Activated naive CD4-positive, alpha-beta T cell treated with anti-CD3 and anti-CD28 coated beads, Interleukin-2, amount 10 ng/mL, durations not matched to agents 7 days and 5 days (primary cell): ENCODE data around the gene BFAR.

Experiments used
- CTCF ChIA-PET: fragments of 350-600 bp; sonication (Branson Sonifier 250); formaldehyde crosslinking; loops from one replicate; lab custom pipeline; 2021; ENCODE audit warnings: antibody characterized with exemption; lab: Charles Lee
- DNase-seq: peaks from one replicate; pipeline ENCODE4 v3.0.0-alpha.2; 2020
- H3K27ac Mint-ChIP-seq: one replicate; pipeline ENCODE4 v1.8.0; 2021; ENCODE audit warnings: mild to moderate bottlenecking, moderate library complexity, mixed read lengths
- H3K27me3 Mint-ChIP-seq: one replicate; pipeline ENCODE4 v1.8.0; 2021; ENCODE audit warnings: mild to moderate bottlenecking, mixed read lengths
- H3K36me3 Mint-ChIP-seq: one replicate; pipeline ENCODE4 v1.8.0; 2021; ENCODE audit warnings: mixed read lengths
- H3K4me1 Mint-ChIP-seq: one replicate; pipeline ENCODE4 v1.8.0; 2021; ENCODE audit warnings: mixed read lengths
- H3K4me3 Mint-ChIP-seq: one replicate; pipeline ENCODE4 v1.8.0; 2021; ENCODE audit warnings: mild to moderate bottlenecking, moderate library complexity, mixed read lengths
- H3K9me3 Mint-ChIP-seq: one replicate; pipeline ENCODE4 v1.8.0; 2021; ENCODE audit warnings: mixed read lengths

BFAR gene, protein sequence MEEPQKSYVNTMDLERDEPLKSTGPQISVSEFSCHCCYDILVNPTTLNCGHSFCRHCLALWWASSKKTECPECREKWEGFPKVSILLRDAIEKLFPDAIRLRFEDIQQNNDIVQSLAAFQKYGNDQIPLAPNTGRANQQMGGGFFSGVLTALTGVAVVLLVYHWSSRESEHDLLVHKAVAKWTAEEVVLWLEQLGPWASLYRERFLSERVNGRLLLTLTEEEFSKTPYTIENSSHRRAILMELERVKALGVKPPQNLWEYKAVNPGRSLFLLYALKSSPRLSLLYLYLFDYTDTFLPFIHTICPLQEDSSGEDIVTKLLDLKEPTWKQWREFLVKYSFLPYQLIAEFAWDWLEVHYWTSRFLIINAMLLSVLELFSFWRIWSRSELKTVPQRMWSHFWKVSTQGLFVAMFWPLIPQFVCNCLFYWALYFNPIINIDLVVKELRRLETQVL

DNA sequence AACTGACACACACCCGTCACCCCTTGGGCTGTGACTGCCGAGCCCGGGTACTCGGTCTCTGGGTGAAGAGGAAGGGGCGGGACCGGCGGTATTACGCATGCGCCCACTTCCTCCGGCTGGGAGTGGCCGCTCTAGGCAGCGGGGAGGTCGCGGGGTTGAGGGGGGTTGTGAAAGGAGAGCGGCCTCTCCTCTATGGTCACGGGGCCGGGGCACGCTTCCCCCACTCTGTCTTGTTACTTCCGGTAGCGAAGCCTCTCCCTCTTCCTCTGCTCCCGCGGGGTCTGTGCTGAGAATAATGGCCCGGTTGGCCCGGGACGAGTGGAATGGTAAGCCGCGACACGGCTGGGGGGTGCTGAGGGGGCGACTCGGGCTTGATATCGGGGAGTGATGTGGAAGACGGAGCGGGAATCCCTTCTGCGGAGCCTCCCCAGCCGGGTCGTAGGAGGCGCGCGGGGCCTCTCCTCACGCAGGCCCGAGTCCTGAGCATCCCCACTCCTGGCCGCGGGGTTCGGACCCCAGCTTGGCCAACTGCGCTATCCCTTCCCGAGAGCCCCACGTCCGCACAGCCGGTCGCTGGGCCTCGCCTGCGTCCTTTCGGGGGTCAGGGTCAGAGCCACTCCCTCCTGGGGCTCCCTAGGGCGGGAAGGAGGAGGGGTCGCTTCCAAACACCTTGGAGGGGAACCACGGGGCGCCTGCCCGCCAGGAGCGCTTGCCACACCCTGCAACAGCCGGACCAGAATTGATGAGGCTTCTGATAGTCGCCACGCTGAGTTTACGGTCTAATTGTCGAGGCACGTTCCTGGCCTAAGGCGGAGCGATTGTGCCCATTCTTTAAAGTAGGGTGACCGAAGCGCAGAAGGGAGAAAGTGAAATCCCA is at the start of gene BFAR:
Gene BFAR, plus strand, starts transcription at position 259 of the 877 bp plus-strand sequence. CDS start 11,396 bp downstream, outside the sequence.
- no peaks in the 10 kb centered on the region for H3K9me3 Mint-ChIP-seq
- no peaks in the 10 kb centered on the region for H3K27me3 Mint-ChIP-seq
- DNase-seq: peak; percentile 100
- peak within 1 kb of the TSS; percentile 100 for H3K4me3 Mint-ChIP-seq
- peaks cover 37% of the 10 kb centered on the region for H3K36me3 Mint-ChIP-seq
- CTCF ChIA-PET: no interaction called here
- peak within 1 kb of the TSS; percentile 100 for H3K27ac Mint-ChIP-seq
- H3K4me1 Mint-ChIP-seq: peaks cover 68% of the 10 kb centered on the region

DNA sequence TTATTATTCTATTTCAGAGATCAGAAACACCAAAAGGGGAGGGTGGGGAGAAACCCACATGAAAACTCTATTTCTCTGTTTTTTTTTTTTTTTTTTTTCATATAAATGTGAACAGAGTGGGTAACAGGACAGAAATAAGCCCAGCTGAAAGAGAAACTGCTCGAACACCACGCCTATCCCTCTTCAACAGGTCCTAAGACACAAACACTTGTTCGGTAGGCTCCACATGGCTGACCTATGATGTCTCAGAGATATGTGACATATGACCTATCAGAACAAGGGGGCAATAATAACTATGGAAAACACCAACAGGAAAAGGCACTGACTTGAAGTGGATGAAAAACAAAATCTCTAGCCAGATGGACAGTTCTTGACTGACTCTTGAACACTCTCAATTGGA is 47.5 kb upstream of the BFAR start:
- H3K4me3 Mint-ChIP-seq: no peak overlapping the region
- no peaks in the 10 kb centered on the region for H3K9me3 Mint-ChIP-seq
- H3K27ac Mint-ChIP-seq: no peak overlapping the region
- H3K27me3 Mint-ChIP-seq: no peaks in the 10 kb centered on the region
- DNase-seq: no peak
- H3K4me1 Mint-ChIP-seq: peaks cover 6% of the 10 kb centered on the region
- CTCF ChIA-PET: no interaction called here
- H3K36me3 Mint-ChIP-seq: peaks cover 42% of the 10 kb centered on the region

DNA sequence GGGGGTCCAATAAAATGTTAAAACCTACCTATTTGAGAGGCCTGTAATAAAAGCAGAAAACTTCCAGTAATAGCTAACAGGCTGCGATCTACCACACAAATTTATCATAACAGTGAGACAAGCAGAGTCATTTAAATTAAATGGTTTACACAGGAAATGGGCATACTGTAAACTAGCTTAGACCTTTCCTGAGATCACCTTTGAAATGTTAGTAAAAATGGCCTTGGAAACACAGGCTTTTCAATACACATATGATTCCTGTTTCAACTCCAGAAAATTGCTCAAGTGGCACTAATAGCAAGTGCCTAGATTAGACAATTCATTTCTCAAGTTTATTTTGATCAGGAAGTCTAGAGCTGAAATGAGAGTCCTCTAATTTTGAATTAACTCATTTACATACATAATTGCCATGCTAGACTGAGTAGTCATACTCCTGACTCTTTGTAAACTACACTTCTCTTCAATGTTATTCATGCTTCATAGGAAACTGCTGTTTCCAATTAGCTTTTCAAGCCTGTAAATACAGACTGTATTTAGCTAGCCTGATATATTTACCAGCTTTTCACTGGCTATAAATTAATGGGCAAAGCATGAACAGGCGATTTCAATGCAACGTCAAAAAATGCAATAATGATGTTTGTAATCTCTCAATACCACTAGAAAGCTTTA is 46.0 kb upstream of the BFAR start:
- no peak for DNase-seq
- Mint-ChIP-seq H3K36me3 (peaks cover 40% of the 10 kb centered on the region), H3K4me3 (no peak overlapping the region), H3K27me3 (no peaks in the 10 kb centered on the region), H3K4me1 (peaks cover 6% of the 10 kb centered on the region), H3K27ac (no peak overlapping the region), H3K9me3 (no peaks in the 10 kb centered on the region)
- CTCF ChIA-PET: interaction anchor here (1.1 kb wide), 1 partner anchor 337 kb away, joined by 3 read pairs; no protein-coding TSS in a partner anchor

DNA sequence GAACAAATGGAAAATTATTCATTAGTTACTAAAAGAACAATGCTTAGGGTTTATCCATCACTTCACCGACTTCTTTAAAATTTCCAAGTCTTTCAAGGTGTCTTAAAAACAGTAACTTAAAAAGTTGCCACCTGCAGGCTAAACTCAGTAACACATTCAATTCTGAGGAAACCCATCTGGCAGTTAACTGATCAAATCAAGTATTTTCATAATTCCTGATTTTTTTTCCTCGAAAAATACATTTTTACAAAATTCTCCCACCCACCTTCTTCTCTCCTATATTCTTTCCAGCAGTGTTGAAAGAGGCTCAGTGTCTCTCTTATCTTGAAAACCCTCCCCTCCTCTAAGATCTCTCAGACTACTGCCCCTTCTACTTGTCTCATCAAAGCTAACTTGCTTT is 32.6 kb upstream of the BFAR start:
- CTCF ChIA-PET: no interaction called here
- DNase-seq: no peak
- Mint-ChIP-seq H3K36me3 (peaks cover 42% of the 10 kb centered on the region), H3K4me1 (no peaks in the 10 kb centered on the region), H3K27me3 (no peaks in the 10 kb centered on the region), H3K4me3 (no peak overlapping the region), H3K27ac (no peak overlapping the region), H3K9me3 (no peaks in the 10 kb centered on the region)

DNA sequence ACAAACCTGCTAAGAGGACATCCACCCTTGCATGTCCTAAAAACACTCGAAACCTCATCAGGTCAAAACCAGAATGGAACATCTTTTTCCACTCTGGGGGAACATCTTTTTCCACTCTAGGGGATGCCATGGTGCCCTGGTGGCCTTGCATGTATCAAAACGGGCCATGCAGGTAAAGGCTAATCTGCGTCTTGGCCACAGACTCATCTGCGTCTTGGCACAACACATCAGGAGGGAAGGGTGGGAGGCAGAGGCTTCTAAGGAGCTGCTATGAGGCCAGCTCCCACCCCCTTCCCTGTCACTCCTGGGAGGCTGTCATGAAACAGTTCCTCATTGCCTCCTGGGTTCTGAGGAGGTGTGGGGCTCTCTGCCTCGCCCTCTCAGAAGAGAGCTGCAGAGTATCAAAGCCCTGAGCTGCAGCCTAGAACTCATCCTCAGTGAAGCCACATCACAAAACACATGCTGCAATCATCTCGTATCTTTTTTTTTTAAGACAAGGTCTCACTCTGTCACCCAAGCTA is 30.2 kb upstream of the BFAR start:
- Mint-ChIP-seq H3K36me3 (peaks cover 42% of the 10 kb centered on the region), H3K4me1 (no peaks in the 10 kb centered on the region), H3K27me3 (no peaks in the 10 kb centered on the region), H3K27ac (no peak overlapping the region), H3K9me3 (no peaks in the 10 kb centered on the region), H3K4me3 (no peak overlapping the region)
- CTCF ChIA-PET: no interaction called here
- no peak for DNase-seq

DNA sequence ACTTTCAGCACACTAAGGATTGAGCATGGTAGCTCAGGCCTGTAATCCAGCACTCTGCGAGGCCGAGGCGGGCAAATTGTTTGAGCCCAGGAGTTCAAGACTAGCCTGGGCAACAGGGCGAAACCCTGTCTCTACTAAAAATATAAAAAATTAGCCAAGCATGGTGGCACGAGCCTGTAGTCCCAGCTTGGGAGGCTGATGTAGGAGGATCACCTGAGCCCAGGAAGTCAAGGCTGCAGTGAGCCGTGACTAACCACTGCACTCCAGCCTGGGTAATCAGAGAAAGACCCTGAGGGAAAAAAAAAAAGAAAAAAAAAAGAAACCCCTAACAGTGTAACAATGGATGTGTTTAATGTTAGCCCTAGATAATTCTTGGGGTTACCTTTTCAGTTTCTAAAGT is 26.6 kb upstream of the BFAR start:
- Mint-ChIP-seq H3K4me1 (no peaks in the 10 kb centered on the region), H3K27ac (no peak overlapping the region), H3K36me3 (peaks cover 40% of the 10 kb centered on the region), H3K4me3 (no peak overlapping the region), H3K9me3 (no peaks in the 10 kb centered on the region), H3K27me3 (no peaks in the 10 kb centered on the region)
- CTCF ChIA-PET: no interaction called here
- no peak for DNase-seq

DNA sequence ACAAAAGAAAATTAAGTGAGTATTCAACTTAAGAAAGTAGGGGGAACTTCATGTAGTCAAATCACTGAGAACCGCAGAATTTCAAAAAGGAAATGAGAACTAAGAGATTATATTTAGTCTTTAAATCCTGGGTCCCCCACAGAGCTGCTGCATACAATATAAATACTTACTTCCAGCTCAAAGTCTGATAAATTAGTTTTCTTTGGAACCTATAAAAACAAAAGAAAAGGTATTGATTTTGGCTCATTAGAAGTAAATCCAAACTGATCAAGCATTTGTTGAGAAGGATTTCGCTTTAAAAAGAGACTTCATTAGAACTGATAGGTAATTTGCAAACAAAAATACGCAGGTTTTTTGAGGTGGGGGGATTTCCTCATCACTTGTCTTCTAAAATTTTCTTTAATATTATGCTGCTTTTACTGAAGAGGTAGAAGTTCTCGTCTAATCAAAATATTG is 24.6 kb upstream of the BFAR start:
- no peak for DNase-seq
- Mint-ChIP-seq H3K9me3 (no peaks in the 10 kb centered on the region), H3K4me1 (no peaks in the 10 kb centered on the region), H3K27ac (no peak overlapping the region), H3K27me3 (no peaks in the 10 kb centered on the region), H3K4me3 (no peak overlapping the region), H3K36me3 (peaks cover 35% of the 10 kb centered on the region)
- CTCF ChIA-PET: no interaction called here

DNA sequence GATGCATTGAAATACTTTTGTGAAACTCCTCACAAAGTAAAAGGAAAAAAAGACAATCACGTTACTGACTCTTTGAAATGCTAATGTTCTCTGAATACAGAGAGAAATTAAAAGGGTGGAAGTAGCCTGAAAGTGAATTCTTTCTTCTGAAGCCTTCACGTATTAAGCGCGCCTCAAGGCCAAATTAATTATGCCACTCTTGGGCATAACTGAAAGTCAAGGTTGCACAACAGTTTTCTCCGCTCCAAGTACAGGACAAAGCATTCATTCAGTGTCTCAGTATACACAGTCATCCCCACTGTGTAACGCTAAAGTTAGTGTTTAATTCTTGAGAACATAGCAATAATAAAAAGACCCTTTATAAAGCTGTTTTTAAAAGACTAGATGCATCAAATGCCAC is 24.1 kb upstream of the BFAR start:
- CTCF ChIA-PET: no interaction called here
- Mint-ChIP-seq H3K4me3 (no peak overlapping the region), H3K27me3 (no peaks in the 10 kb centered on the region), H3K9me3 (no peaks in the 10 kb centered on the region), H3K36me3 (peaks cover 33% of the 10 kb centered on the region), H3K27ac (no peak overlapping the region), H3K4me1 (no peaks in the 10 kb centered on the region)
- DNase-seq: no peak

DNA sequence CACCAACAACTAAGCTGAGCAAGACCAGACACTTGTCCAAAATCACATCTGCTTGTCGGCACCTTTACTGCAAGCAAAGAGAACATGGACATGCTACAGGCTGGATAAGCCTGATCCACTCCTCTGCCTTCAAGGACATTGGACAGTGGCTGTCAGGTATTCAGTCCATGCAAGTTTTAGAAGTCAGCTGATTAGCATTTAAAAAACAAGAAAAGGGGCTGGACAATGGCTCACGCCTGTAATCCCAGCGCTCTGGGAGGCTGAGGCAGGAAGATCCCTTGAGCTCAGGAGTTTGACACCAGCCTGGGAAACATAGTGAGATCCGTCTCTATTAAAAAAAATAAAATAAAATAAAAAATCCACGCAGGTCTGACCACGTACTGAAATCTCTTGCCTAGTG is 23.0 kb upstream of the BFAR start:
- Mint-ChIP-seq H3K4me1 (no peaks in the 10 kb centered on the region), H3K27ac (no peak overlapping the region), H3K27me3 (no peaks in the 10 kb centered on the region), H3K36me3 (peaks cover 35% of the 10 kb centered on the region), H3K9me3 (no peaks in the 10 kb centered on the region), H3K4me3 (no peak overlapping the region)
- no peak for DNase-seq
- CTCF ChIA-PET: no interaction called here

DNA sequence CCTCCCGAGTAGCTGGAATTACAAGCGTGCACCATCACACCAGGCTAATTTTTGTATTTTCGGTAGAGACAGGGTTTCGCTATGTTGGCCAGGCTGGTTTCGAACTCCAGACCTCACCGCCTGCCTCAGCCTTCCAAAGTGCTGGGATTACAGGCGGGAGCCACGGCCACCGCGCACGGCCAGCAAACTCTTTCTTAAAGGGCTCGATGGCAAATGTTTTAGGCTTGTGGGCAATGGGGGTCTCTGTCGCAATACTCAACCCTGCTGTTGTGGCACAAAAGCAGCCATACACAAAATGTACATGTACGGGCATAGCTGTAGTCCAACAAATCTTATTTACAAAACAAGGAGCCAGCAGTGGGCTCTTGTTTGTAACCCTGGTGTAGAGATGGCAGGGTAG is 21.1 kb upstream of the BFAR start:
- H3K27me3 Mint-ChIP-seq: no peaks in the 10 kb centered on the region
- no peak overlapping the region for H3K27ac Mint-ChIP-seq
- peaks cover 45% of the 10 kb centered on the region for H3K36me3 Mint-ChIP-seq
- H3K9me3 Mint-ChIP-seq: no peaks in the 10 kb centered on the region
- H3K4me3 Mint-ChIP-seq: no peak overlapping the region
- DNase-seq: no peak
- H3K4me1 Mint-ChIP-seq: no peaks in the 10 kb centered on the region
- CTCF ChIA-PET: no interaction called here

DNA sequence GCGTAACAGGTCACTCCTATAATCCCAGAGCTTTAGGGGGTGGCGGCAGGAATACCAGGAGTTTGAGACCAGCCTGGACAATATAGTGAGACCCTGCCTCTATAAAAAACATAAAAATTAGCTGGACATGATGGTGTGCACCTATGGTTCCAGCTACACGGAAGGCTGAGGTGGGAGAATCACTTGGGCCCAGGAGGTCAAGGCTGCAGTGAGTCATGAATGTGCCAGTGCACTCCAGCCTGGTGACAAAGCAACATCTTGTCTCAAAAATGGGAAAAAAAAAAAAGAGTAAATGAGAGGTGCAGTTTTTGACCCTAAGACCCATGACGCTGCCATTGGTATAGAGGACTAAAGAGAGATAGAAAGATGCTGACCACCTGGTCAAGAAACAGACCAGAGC is 18.8 kb upstream of the BFAR start:
- CTCF ChIA-PET: interaction anchor here (0.6 kb wide), 1 partner anchor 398 kb away, joined by 3 read pairs; no protein-coding TSS in a partner anchor
- Mint-ChIP-seq H3K4me1 (no peaks in the 10 kb centered on the region), H3K27ac (peak overlapping the region; percentile 31), H3K27me3 (no peaks in the 10 kb centered on the region), H3K4me3 (no peak overlapping the region), H3K9me3 (no peaks in the 10 kb centered on the region), H3K36me3 (peaks cover 39% of the 10 kb centered on the region)
- DNase-seq: no peak

DNA sequence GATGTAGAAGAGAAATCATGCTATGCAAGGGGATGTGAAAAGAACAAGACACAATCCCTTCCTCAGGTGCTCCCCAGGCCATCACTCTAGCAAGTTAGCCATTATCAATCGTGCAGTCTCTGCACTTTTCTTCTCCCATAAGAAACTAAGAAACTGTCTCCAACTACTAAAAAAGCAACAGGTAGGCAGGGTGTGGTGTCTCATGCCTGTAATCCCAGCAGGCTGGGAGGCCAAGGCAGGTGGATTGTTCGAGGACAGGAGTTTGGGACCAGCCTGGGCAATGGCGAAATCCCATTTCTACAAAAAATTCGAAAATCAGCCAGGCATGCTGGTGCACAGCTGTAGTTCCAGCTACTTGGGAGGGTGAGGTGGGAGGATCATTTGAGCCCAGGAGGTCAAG is 16.5 kb upstream of the BFAR start:
- Mint-ChIP-seq H3K27me3 (no peaks in the 10 kb centered on the region), H3K27ac (no peak overlapping the region), H3K4me1 (no peaks in the 10 kb centered on the region), H3K4me3 (no peak overlapping the region), H3K36me3 (peaks cover 33% of the 10 kb centered on the region), H3K9me3 (no peaks in the 10 kb centered on the region)
- CTCF ChIA-PET: no interaction called here
- DNase-seq: no peak

DNA sequence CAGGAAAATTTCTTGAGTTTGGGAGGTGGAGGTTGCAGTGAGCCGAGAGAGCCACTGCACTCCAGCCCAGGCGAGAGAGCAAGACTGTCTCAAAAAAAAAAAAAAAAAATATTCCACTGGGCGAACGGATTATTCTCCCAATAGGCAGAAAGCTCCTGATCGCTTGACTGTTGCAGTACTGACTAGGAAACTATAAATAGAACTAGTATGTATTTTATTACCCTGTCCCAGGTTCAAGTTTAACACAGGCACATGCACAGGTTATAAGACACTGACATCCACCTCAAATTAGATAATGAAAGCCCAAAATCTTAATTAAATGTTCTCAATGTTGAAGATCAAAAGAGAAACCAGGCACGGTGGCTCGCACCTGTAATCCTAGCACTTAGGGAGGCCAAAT is 14.2 kb upstream of the BFAR start:
- Mint-ChIP-seq H3K4me3 (no peak overlapping the region), H3K9me3 (no peaks in the 10 kb centered on the region), H3K4me1 (no peaks in the 10 kb centered on the region), H3K27ac (no peak overlapping the region), H3K36me3 (peaks cover 38% of the 10 kb centered on the region), H3K27me3 (no peaks in the 10 kb centered on the region)
- no peak for DNase-seq
- CTCF ChIA-PET: no interaction called here

DNA sequence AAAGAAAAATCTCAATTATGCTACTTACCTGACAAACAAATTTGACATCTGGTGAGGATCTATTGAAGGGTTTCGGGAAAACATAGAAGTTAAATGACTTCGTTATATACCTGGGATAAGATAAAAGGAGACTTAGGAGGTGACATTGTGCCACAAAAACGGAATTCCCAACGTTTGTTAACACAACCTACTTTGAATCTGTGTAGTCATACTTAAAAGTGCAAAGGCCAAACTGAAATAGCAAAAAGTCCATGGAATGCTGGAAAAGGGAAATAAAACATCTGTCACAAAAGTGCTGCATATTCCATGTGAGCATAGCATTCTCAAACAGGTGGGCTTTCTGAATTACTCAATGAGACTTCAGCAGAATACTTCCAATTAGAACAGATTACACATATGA is 5.7 kb upstream of the BFAR start:
- Mint-ChIP-seq H3K4me3 (no peak overlapping the region), H3K27me3 (no peaks in the 10 kb centered on the region), H3K4me1 (peaks cover 43% of the 10 kb centered on the region), H3K27ac (no peak overlapping the region), H3K9me3 (no peaks in the 10 kb centered on the region), H3K36me3 (peaks cover 51% of the 10 kb centered on the region)
- no peak for DNase-seq
- CTCF ChIA-PET: no interaction called here
